K562 (cell line): Measurements from ENCODE around the gene CD4. TPM values are rescaled to one million over a fixed set of nuclear protein-coding genes. Genes with fewer than 3 reads are reported as not detected.

Source experiments
- ATAC-seq: fragments of 200-7000 bp; cut with Tn5 transposase; 3 replicates; pipeline ENCODE4 v1.9.1; 2020; ENCODE audit warnings: moderate library complexity
- BruUV-seq: library from RNA; stranded (reverse); fragments of 400-500 nt; replicated peaks from 2 replicates; lab custom pipeline; 2021; lab: Mats Ljungman, UMichigan
- CTCF ChIA-PET: fragments of 300-600 bp; formaldehyde crosslinking; extraction: SDS; loops from one replicate; lab custom pipeline; 2021; ENCODE audit warnings: low intra/inter-chr PET ratio; lab: Yijun Ruan, JAX
- POLR2A ChIA-PET: fragments of 300-600, 350-650 bp; sonication (Branson Sonifier 250); formaldehyde crosslinking; extraction: SDS; loops from one replicate; lab custom pipeline; 2021; ENCODE audit warnings: antibody characterized with exemption, inconsistent platforms; lab: Yijun Ruan, JAX
- DNase-seq, 4 experiments: peaks; one replicate each; pipeline versions ENCODE4 v3.0.0 to v3.0.0-alpha.2; 2011 to 2018; ENCODE audit warnings: low spot score in 3 of 4, mixed read lengths in 3 of 4; ENCODE audit errors: extremely low read depth in 1 of 4
- FAIRE-seq: peaks from 2 replicates; lab custom pipeline; 2011; peaks lifted over from hg19 to GRCh38; lab: Jason Lieb, UNC
- H2AFZ ChIP-seq: 2 replicates; pipeline ENCODE4 v1.6.0; 2011; ENCODE audit warnings: low read depth, low read length, control low read depth, inconsistent platforms
- H3K27ac ChIP-seq: fragments of 200-600 bp; 3 replicates; pipeline ENCODE4 v1.8.0; 2011; ENCODE audit warnings: low read depth, mild to moderate bottlenecking, control low read depth, inconsistent platforms, low read length, moderate library complexity, mixed read lengths; ENCODE audit errors: extremely low read depth
- H3K27me3 ChIP-seq, 2 experiments: fragments of 300-600 bp in 1 of 2; 2 replicates in 1 of 2; 3 replicates in 1 of 2; pipeline versions ENCODE4 v1.6.0 to v1.8.0; 2011; ENCODE audit warnings: inconsistent platforms in 2 of 2, low read length in 2 of 2, mild to moderate bottlenecking in 1 of 2, mixed read lengths in 1 of 2, moderate library complexity in 1 of 2; ENCODE audit not compliant: control insufficient read depth in 2 of 2, insufficient read depth in 2 of 2
- H3K36me3 ChIP-seq: fragments of 300-600 bp; 3 replicates; pipeline ENCODE4 v1.8.0; 2011; ENCODE audit warnings: mild to moderate bottlenecking, low read length, inconsistent platforms; ENCODE audit not compliant: control insufficient read depth, insufficient read depth
- H3K4me1 ChIP-seq, 2 experiments: fragments of 200-600 bp in 1 of 2; replicated peaks in 1 of 2; 2 replicates in 1 of 2; 3 replicates in 1 of 2; pipeline versions ENCODE4 v1.5.1 to v1.8.0; 2011; ENCODE audit warnings: inconsistent platforms in 2 of 2, low read length in 2 of 2, mild to moderate bottlenecking in 1 of 2, mixed read lengths in 1 of 2, moderate library complexity in 1 of 2; ENCODE audit not compliant: control insufficient read depth in 2 of 2, insufficient read depth in 2 of 2
- H3K4me2 ChIP-seq: 2 replicates; pipeline ENCODE4 v1.6.1; 2011; ENCODE audit warnings: low read length, control low read depth, inconsistent platforms, mixed read lengths; ENCODE audit not compliant: insufficient read depth
- H3K4me3 ChIP-seq: fragments of 200-600 bp; sonication (generic), shearing (Covaris generic); 2 replicates; pipeline ENCODE4 v1.5.1; 2016; ENCODE audit warnings: control low read depth, inconsistent platforms
- H3K79me2 ChIP-seq: fragments of 200-600 bp; 3 replicates; pipeline ENCODE4 v1.8.0; 2011; ENCODE audit warnings: low read length, inconsistent platforms; ENCODE audit not compliant: control insufficient read depth, insufficient read depth
- H3K9ac ChIP-seq, 2 experiments: 2 replicates each; pipeline versions ENCODE4 v1.6.0 to v1.6.1; 2011; ENCODE audit warnings: low read depth in 2 of 2, low read length in 2 of 2, control low read depth in 1 of 2, inconsistent platforms in 1 of 2, mild to moderate bottlenecking in 1 of 2, mixed read lengths in 1 of 2; ENCODE audit not compliant: insufficient read depth in 1 of 2
- H3K9me1 ChIP-seq: one replicate; pipeline ENCODE4 v1.6.0; 2011; ENCODE audit warnings: inconsistent platforms, mild to moderate bottlenecking, low read length, moderate library complexity; ENCODE audit not compliant: control insufficient read depth, insufficient read depth
- H3K9me3 ChIP-seq: replicated peaks from 2 replicates; pipeline ENCODE4 v1.5.1; 2011; ENCODE audit warnings: low read depth, low read length, inconsistent platforms; ENCODE audit not compliant: control insufficient read depth, insufficient read depth
- H4K20me1 ChIP-seq: replicated peaks from 2 replicates; pipeline ENCODE4 v1.6.1; 2011; ENCODE audit warnings: low read length, inconsistent platforms, mixed read lengths; ENCODE audit not compliant: control insufficient read depth, insufficient read depth
- ARID3A ChIP-seq: IDR thresholded peaks from 2 replicates; pipeline ENCODE4 v1.6.1; 2012; ENCODE audit warnings: low read depth, low read length, improper control_type of control experiment, borderline replicate concordance
- CEBPG ChIP-seq, 3 experiments: fragments of 200-800 bp in 1 of 3; sonication (Bioruptor generic) in 1 of 3; sonication (generic) in 1 of 3; formaldehyde crosslinking in 1 of 3; IDR thresholded peaks in 2 of 3; conservative IDR thresholded peaks in 1 of 3; 2 replicates each; pipeline versions ENCODE4 v1.6.1 to v1.8.0; 2016 to 2022; ENCODE audit warnings: missing compliant biosample characterization in 2 of 3, missing genetic modification characterization in 2 of 3, mild to moderate bottlenecking in 1 of 3, missing genetic modification reagents in 1 of 3
- CREBBP ChIP-seq: IDR thresholded peaks from one replicate; pipeline ENCODE4 v1.6.1; 2012; ENCODE audit warnings: low read depth, mild to moderate bottlenecking, control low read depth, inconsistent platforms, low read length
- FOXJ3 ChIP-seq: sonication (generic); formaldehyde crosslinking; IDR thresholded peaks from 2 replicates; pipeline ENCODE4 v1.4.0; 2020; ENCODE audit warnings: mild to moderate bottlenecking, missing genetic modification reagents
- HDAC2 ChIP-seq: fragments of 450-650 bp; IDR thresholded peaks from 2 replicates; pipeline ENCODE4 v1.6.1; 2016; ENCODE audit warnings: mild to moderate bottlenecking
- KAT2B ChIP-seq: IDR thresholded peaks from one replicate; pipeline ENCODE4 v1.6.1; 2012; ENCODE audit warnings: low read depth, mild to moderate bottlenecking, control low read depth, inconsistent platforms, low read length, moderate library complexity
- KDM1A ChIP-seq, 2 experiments: fragments of 450-650 bp; IDR thresholded peaks; 2 replicates each; pipeline ENCODE4 v1.6.1; 2016; ENCODE audit warnings: mild to moderate bottlenecking in 2 of 2
- NEUROD1 ChIP-seq: fragments of 150-350 bp; IDR thresholded peaks from 2 replicates; pipeline ENCODE4 v1.6.1; 2014; ENCODE audit warnings: borderline replicate concordance, low read length, low read depth; ENCODE audit not compliant: partially characterized antibody
- NFXL1 ChIP-seq: fragments of 450-650 bp; formaldehyde crosslinking; IDR thresholded peaks from 2 replicates; pipeline ENCODE4 v1.4.0; 2021; ENCODE audit warnings: mild to moderate bottlenecking
- PCBP1 ChIP-seq: fragments of 200-400 bp; formaldehyde crosslinking; IDR thresholded peaks from 2 replicates; pipeline ENCODE4 v1.6.1; 2018; ENCODE audit warnings: mild to moderate bottlenecking, low read depth, low read length; ENCODE audit not compliant: poor library complexity, severe bottlenecking
- POLR2G ChIP-seq: fragments of 200-400 bp; formaldehyde crosslinking; IDR thresholded peaks from 2 replicates; pipeline ENCODE4 v1.6.1; 2017; ENCODE audit warnings: low read depth, mild to moderate bottlenecking, antibody characterized with exemption, low read length, moderate library complexity
- RBFOX2 ChIP-seq: fragments of 200-400 bp; formaldehyde crosslinking; IDR thresholded peaks from 2 replicates; pipeline ENCODE4 v1.6.1; 2017; ENCODE audit warnings: low read depth, mild to moderate bottlenecking, low read length, moderate library complexity
- SMAD2 ChIP-seq: fragments of 150-350 bp; IDR thresholded peaks from 2 replicates; pipeline ENCODE4 v1.6.1; 2014; ENCODE audit warnings: low read depth, mild to moderate bottlenecking, low read length
- SMAD4 ChIP-seq: fragments of 250-450 bp; sonication (Bioruptor Pico); conservative IDR thresholded peaks from 2 replicates; pipeline ENCODE4 v1.8.0; 2021; ENCODE audit warnings: inconsistent platforms, mild to moderate bottlenecking, moderate library complexity
- TOE1 ChIP-seq, 2 experiments: fragments of 450-650 bp in 1 of 2; sonication (generic) in 1 of 2; formaldehyde crosslinking in 1 of 2; IDR thresholded peaks; 2 replicates each; pipeline versions ENCODE4 v1.7.1 to v1.8.0; 2016 to 2022; ENCODE audit warnings: borderline replicate concordance in 2 of 2, mild to moderate bottlenecking in 2 of 2, antibody characterized with exemption in 1 of 2, inconsistent platforms in 1 of 2, low read depth in 1 of 2, missing genetic modification reagents in 1 of 2, moderate library complexity in 1 of 2
- ZBTB26 ChIP-seq: fragments of 450-650 bp; formaldehyde crosslinking; IDR thresholded peaks from 2 replicates; pipeline ENCODE4 v1.4.0; 2022; ENCODE audit warnings: missing genetic modification characterization
- ZNF507 ChIP-seq: conservative IDR thresholded peaks from 2 replicates; pipeline ENCODE4 v1.6.1; 2017; ENCODE audit warnings: missing genetic modification characterization, missing compliant biosample characterization
- ZNF79 ChIP-seq: fragments of 250-450 bp; sonication (Bioruptor Pico); IDR thresholded peaks from 2 replicates; pipeline ENCODE4 v1.4.0; 2020; ENCODE audit warnings: low read depth, mild to moderate bottlenecking, moderate library complexity
- ZSCAN32 ChIP-seq: fragments of 450-650 bp; formaldehyde crosslinking; IDR thresholded peaks from 2 replicates; pipeline ENCODE4 v1.4.0; 2020; ENCODE audit warnings: mild to moderate bottlenecking, moderate library complexity
- WGBS: fragments of 100-300 bp; shearing (Covaris generic); methylation state at CpG from one replicate; pipeline ENCODE4 v1.1.6; 2016; ENCODE audit warnings: low coverage, mixed read lengths; ENCODE audit not compliant: insufficient coverage; ENCODE audit errors: missing lambda C conversion rate; 5-methylcytosine and 5-hydroxymethylcytosine counted together
- in situ Hi-C: fragments of 300-500 bp; cut with MboI; formaldehyde crosslinking; loops from 4 replicates; pipeline ENCODE4 v1.15.0; 2018; ENCODE audit warnings: inconsistent platforms, mixed read lengths
- intact Hi-C: fragments of 100-400 bp; cut with micrococcal nuclease; formaldehyde crosslinking; loops from 2 replicates; pipeline ENCODE4 v1.14.2; 2022
- polyA plus RNA-seq, 8 experiments: library from polyadenylated mRNA; depleted of rRNA in 4 of 8; stranded (reverse) in 5 of 8; unstranded in 3 of 8; fragments of >200 nt; fragmentation: Nextera tagmentation in 2 of 8; fragmentation: Illumina TruSeq in 1 of 8; extraction: Ambion mirVana in 2 of 8; extraction: Trizol in 1 of 8; gene quantifications; 2 replicates each; pipeline versions ENCODE4 v1.2.1 to v1.2.3, GENCODE V29; 2011 to 2014; ENCODE audit warnings: inconsistent platforms in 1 of 8, missing spikeins in 1 of 8
- total RNA-seq, 7 experiments: library from RNA; depleted of rRNA in 6 of 7; stranded (reverse); fragments of >200 nt in 6 of 7; fragmentation: Illumina TruSeq in 2 of 7; extraction: Trizol in 2 of 7; gene quantifications; 2 replicates each; pipeline versions ENCODE4 v1.2.1 to v1.2.3, GENCODE V29; 2011 to 2021; ENCODE audit warnings: low replicate concordance in 1 of 7

The CD4 gene
- total and polyA plus RNA-seq, 9 of the 15 experiments (the other 6 are each of a cell fraction or from before 2014, with no cell fraction given), result 0.06 to 0.27 (median 0.09) TPM; not detected in 5

- BruUV-seq, result no TSS peak
- no peak for ATAC-seq
- POLR2A ChIA-PET, result interaction anchor here (0.8 to 4.8 kb wide), 5 partner anchors 7 to 103 kb away, joined by 3 to 39 read pairs (median 13); partner anchors contain the start of genes C12orf57, CDCA3 and USP5
- intact Hi-C loops, result no loop called here
- no peak for DNase-seq
- Histone ChIP-seq H2AFZ (no peak within 1 kb of the TSS), H3K4me3 (no peak within 1 kb of the TSS), H3K4me2 (no peak within 1 kb of the TSS), H4K20me1 (no peaks in the 10 kb centered on the region; the same call in 1 of the 2 replicates), H3K9me3 (no peaks in the 10 kb centered on the region), H3K27ac (no peak within 1 kb of the TSS), H3K4me1 (peaks cover 10 to 51% of the 10 kb centered on the region in 2 experiments; a peak in 4 of 5 replicates), H3K27me3 (no peaks in the 10 kb centered on the region), H3K9me1 (no peaks in the 10 kb centered on the region), H3K79me2 (no peaks in the 10 kb centered on the region), H3K36me3 (peaks cover 67% of the 10 kb centered on the region; the same call in 2 of the 3 replicates), H3K9ac (peak within 1 kb of the TSS in 1 of 2 experiments; percentile 64; a peak in 2 of 4 replicates)
- CTCF ChIA-PET, result no interaction called here
- FAIRE-seq, result no peak
- 76% methylated on average over 7 of the region's 24 CpGs for WGBS
- in situ Hi-C loops, result no loop called here
- TF ChIP-seq CEBPG (CRISPR knock-in tag; IDR thresholded peaks at IDR 0.05) (no peak), CEBPG (tag; conservative IDR thresholded peaks at IDR 0.05 in 1 of 2, IDR thresholded peaks at IDR 0.05 in 1 of 2) (no peak), RBFOX2 (0 out of 2 replicates have a peak, but pooled peaks have one; percentile 22), ARID3A (no peak), TOE1 (IDR thresholded peaks at IDR 0.05; ENCODE audit: borderline replicate concordance) (no peak), TOE1 (CRISPR knock-in tag; IDR thresholded peaks at IDR 0.05; ENCODE audit: borderline replicate concordance, low read depth) (no peak), HDAC2 (no peak), KAT2B (no peak), NFXL1 (CRISPR knock-in tag) (no peak), POLR2G (peak; percentile 45; the same call in 1 of the 2 replicates), SMAD4 (no peak), ZBTB26 (CRISPR knock-in tag) (no peak), KDM1A (IDR thresholded peaks at IDR 0.05) (no peak), ZNF79 (CRISPR knock-in tag) (no peak), CREBBP (no peak), ZSCAN32 (no peak), FOXJ3 (CRISPR knock-in tag) (no peak), ZNF507 (tag) (no peak), NEUROD1 (no peak), PCBP1 (peak; percentile 33), SMAD2 (no peak)
Measured at GRCh38 chr12:6840761-6841515, 51.6 kb downstream of the CD4 start, which contains the start of gene GNB3. GNB3 (plus strand) TSS chr12:6840925; CDS start chr12:6841288, 363 bp downstream.
